DND-41 (cell line): ENCODE measurements around the gene TRNAU1AP.

Experiments used
- ATAC-seq: fragments of 200-7000 bp; cut with Tn5 transposase; 3 replicates; pipeline ENCODE4 v1.9.1; 2021; ENCODE audit warnings: low read depth; ENCODE audit not compliant: insufficient read depth
- DNase-seq: peaks from one replicate; pipeline ENCODE4 v3.0.0-alpha.2; 2020
- H2AFZ ChIP-seq: 2 replicates; pipeline ENCODE4 v1.6.0; 2012; ENCODE audit warnings: low read depth, low read length
- H3K27ac ChIP-seq: 2 replicates; pipeline ENCODE4 v1.5.1; 2012; ENCODE audit warnings: low read length, inconsistent platforms
- H3K27me3 ChIP-seq: fragments of 200-600 bp; sonication (generic); 2 replicates; pipeline ENCODE4 v1.6.0; 2012; ENCODE audit warnings: low read length, mild to moderate bottlenecking, inconsistent platforms; ENCODE audit not compliant: insufficient read depth, poor library complexity
- H3K36me3 ChIP-seq: 2 replicates; pipeline ENCODE4 v1.5.1; 2012; ENCODE audit warnings: low read length, inconsistent platforms; ENCODE audit not compliant: insufficient read depth
- H3K4me1 ChIP-seq: 2 replicates; pipeline ENCODE4 v1.5.1; 2012; ENCODE audit warnings: mild to moderate bottlenecking, low read length; ENCODE audit not compliant: insufficient read depth
- H3K4me2 ChIP-seq: 2 replicates; pipeline ENCODE4 v1.6.0; 2012; ENCODE audit warnings: mild to moderate bottlenecking, moderate library complexity, low read length, inconsistent platforms; ENCODE audit not compliant: insufficient read depth
- H3K4me3 ChIP-seq, 2 experiments: fragments of 200-600 bp in 1 of 2; shearing (Covaris generic) in 1 of 2; 2 replicates each; pipeline ENCODE4 v1.5.1; 2012 to 2016; ENCODE audit warnings: inconsistent platforms in 2 of 2, low read length in 2 of 2, mild to moderate bottlenecking in 2 of 2, low read depth in 1 of 2, moderate library complexity in 1 of 2
- H3K79me2 ChIP-seq: 2 replicates; pipeline ENCODE4 v1.6.0; 2012; ENCODE audit warnings: low read length, inconsistent platforms; ENCODE audit not compliant: insufficient read depth
- H3K9ac ChIP-seq: 2 replicates; pipeline ENCODE4 v1.6.0; 2012; ENCODE audit warnings: low read depth, mild to moderate bottlenecking, inconsistent platforms, low read length, moderate library complexity
- H3K9me3 ChIP-seq: 2 replicates; pipeline ENCODE4 v1.5.1; 2012; ENCODE audit warnings: low read length, moderate library complexity, mild to moderate bottlenecking, inconsistent platforms; ENCODE audit not compliant: insufficient read depth, severe bottlenecking
- H4K20me1 ChIP-seq: 2 replicates; pipeline ENCODE4 v1.6.0; 2012; ENCODE audit warnings: low read length; ENCODE audit not compliant: insufficient read depth
- CTCF ChIP-seq: IDR thresholded peaks from 2 replicates; pipeline ENCODE4 v1.5.1; 2012; ENCODE audit warnings: borderline replicate concordance, low read length, moderate library complexity, mild to moderate bottlenecking; ENCODE audit not compliant: poor library complexity, severe bottlenecking; ENCODE audit errors: extremely low read depth
- EZH2 ChIP-seq: IDR thresholded peaks from 3 replicates; pipeline ENCODE4 v1.6.1; 2012; ENCODE audit warnings: borderline replicate concordance, low read depth, mild to moderate bottlenecking, moderate library complexity, low read length, inconsistent platforms; ENCODE audit not compliant: severe bottlenecking

TRNAU1AP gene

GRCh38 chr1:28545246-28545628, 7.6 kb upstream of the TRNAU1AP start:
- Histone ChIP-seq H3K36me3 (no peaks in the 10 kb centered on the region), H3K4me1 (no peaks in the 10 kb centered on the region), H3K27ac (no peak overlapping the region), H3K4me3 (no peak overlapping the region), H4K20me1 (no peaks in the 10 kb centered on the region), H3K27me3 (no peaks in the 10 kb centered on the region), H3K4me2 (no peak overlapping the region), H3K9ac (no peak overlapping the region), H3K79me2 (no peaks in the 10 kb centered on the region), H3K9me3 (no peaks in the 10 kb centered on the region), H2AFZ (no peak overlapping the region)
- no peak for ATAC-seq
- no peak for DNase-seq
- TF ChIP-seq EZH2 (no peak), CTCF (no peak)

GRCh38 chr1:28548318-28548717, 4.6 kb upstream of the TRNAU1AP start:
- Histone ChIP-seq H3K4me3 (no peak overlapping the region), H4K20me1 (no peaks in the 10 kb centered on the region), H3K4me2 (no peak overlapping the region), H3K9me3 (no peaks in the 10 kb centered on the region), H3K27me3 (no peaks in the 10 kb centered on the region), H2AFZ (no peak overlapping the region), H3K9ac (no peak overlapping the region), H3K79me2 (peaks cover 5% of the 10 kb centered on the region), H3K36me3 (no peaks in the 10 kb centered on the region), H3K4me1 (peaks cover 13% of the 10 kb centered on the region), H3K27ac (no peak overlapping the region)
- no peak for TF ChIP-seq CTCF
- no peak for TF ChIP-seq EZH2
- ATAC-seq, result no peak
- no peak for DNase-seq

GRCh38 chr1:28551381-28551780, 1.5 kb upstream of the TRNAU1AP start:
- Histone ChIP-seq H3K27me3 (no peaks in the 10 kb centered on the region), H3K36me3 (peaks cover 8% of the 10 kb centered on the region), H3K9me3 (no peaks in the 10 kb centered on the region), H3K4me3 (no peak overlapping the region), H3K79me2 (peaks cover 20% of the 10 kb centered on the region), H2AFZ (peak overlapping the region; percentile 85; the same call in 1 of the 2 replicates), H4K20me1 (no peaks in the 10 kb centered on the region), H3K9ac (no peak overlapping the region), H3K4me2 (peak overlapping the region; percentile 87; the same call in 1 of the 2 replicates), H3K27ac (no peak overlapping the region), H3K4me1 (peaks cover 23% of the 10 kb centered on the region)
- ATAC-seq (no peak), DNase-seq (no peak)
- TF ChIP-seq CTCF (no peak), EZH2 (no peak)

GRCh38 chr1:28560886-28561285, 8.0 kb downstream of the TRNAU1AP start:
- Histone ChIP-seq H3K9me3 (no peaks in the 10 kb centered on the region), H2AFZ (no peak overlapping the region), H4K20me1 (no peaks in the 10 kb centered on the region), H3K4me2 (no peak overlapping the region), H3K79me2 (no peaks in the 10 kb centered on the region), H3K9ac (no peak overlapping the region), H3K4me3 (no peak overlapping the region), H3K36me3 (peaks cover 68% of the 10 kb centered on the region), H3K27me3 (no peaks in the 10 kb centered on the region), H3K27ac (no peak overlapping the region), H3K4me1 (no peaks in the 10 kb centered on the region)
- ATAC-seq (no peak), DNase-seq (no peak)
- TF ChIP-seq CTCF (no peak), EZH2 (no peak)
